Nephron (organoid): Measurements from ENCODE around the gene TM9SF4.

Experiments used
- H3K27ac Mint-ChIP-seq, 3 experiments: 2 replicates each; pipeline ENCODE4 v1.8.0; 2020; ENCODE audit warnings: mixed read lengths in 3 of 3, mild to moderate bottlenecking in 2 of 3, moderate library complexity in 1 of 3
- H3K27me3 Mint-ChIP-seq: 2 replicates; pipeline ENCODE4 v1.8.0; 2021; ENCODE audit warnings: low read depth, mild to moderate bottlenecking, moderate library complexity, mixed read lengths
- H3K36me3 Mint-ChIP-seq: 2 replicates; pipeline ENCODE4 v1.8.0; 2020; ENCODE audit warnings: low read depth, mixed read lengths
- H3K4me1 Mint-ChIP-seq: 2 replicates; pipeline ENCODE4 v1.8.0; 2020; ENCODE audit warnings: mixed read lengths
- H3K4me3 Mint-ChIP-seq, 3 experiments: 2 replicates each; pipeline ENCODE4 v1.8.0; 2020; ENCODE audit warnings: mild to moderate bottlenecking in 3 of 3, mixed read lengths in 3 of 3, moderate library complexity in 2 of 3
- H3K9me3 Mint-ChIP-seq: 2 replicates; pipeline ENCODE4 v1.8.0; 2020; ENCODE audit warnings: mixed read lengths
- TF ChIP-seq, protein P1 (sequence below), 3 experiments: fragments of 200-600 bp; sonication (generic); IDR thresholded peaks; one replicate each; pipeline ENCODE4 v1.5.0; 2021; ENCODE audit warnings: antibody characterized with exemption in 3 of 3; ENCODE audit not compliant: unreplicated experiment in 3 of 3

Gene TM9SF4

DNA sequence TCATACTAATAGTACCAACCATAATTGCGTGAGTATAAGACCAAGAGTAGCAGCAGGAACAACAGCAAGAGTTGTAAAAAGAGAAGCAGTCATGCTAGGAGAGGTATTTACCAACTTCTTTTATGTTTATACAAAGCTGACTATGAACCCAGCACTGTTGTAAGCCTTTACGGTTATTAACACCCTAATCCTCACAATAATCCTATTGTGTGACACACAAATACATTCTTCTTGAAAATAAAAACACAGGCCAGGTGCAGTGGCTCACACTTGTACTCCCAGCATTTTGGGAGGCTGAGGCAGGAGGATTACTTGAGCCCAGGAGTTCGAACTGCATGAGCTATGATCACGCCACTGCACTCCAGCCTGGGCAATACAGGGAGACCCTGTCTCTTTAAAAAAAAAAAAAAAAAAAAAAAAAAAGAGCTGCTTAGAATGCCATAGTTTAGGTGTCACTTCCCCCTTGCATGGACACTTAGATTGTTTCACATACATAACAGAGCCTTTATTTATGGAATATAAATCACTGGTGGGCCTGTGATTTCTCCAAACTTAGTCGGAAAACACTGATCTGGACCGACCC, 37.3 kb upstream of the TM9SF4 start:
- TF ChIP-seq, protein P1, sequence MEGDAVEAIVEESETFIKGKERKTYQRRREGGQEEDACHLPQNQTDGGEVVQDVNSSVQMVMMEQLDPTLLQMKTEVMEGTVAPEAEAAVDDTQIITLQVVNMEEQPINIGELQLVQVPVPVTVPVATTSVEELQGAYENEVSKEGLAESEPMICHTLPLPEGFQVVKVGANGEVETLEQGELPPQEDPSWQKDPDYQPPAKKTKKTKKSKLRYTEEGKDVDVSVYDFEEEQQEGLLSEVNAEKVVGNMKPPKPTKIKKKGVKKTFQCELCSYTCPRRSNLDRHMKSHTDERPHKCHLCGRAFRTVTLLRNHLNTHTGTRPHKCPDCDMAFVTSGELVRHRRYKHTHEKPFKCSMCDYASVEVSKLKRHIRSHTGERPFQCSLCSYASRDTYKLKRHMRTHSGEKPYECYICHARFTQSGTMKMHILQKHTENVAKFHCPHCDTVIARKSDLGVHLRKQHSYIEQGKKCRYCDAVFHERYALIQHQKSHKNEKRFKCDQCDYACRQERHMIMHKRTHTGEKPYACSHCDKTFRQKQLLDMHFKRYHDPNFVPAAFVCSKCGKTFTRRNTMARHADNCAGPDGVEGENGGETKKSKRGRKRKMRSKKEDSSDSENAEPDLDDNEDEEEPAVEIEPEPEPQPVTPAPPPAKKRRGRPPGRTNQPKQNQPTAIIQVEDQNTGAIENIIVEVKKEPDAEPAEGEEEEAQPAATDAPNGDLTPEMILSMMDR (IDR thresholded peaks at IDR 0.05; ENCODE audit: unreplicated experiment in 3 of 3) = no peak
- H3K27ac Mint-ChIP-seq = no peak overlapping the region
- peaks cover 16% of the 10 kb centered on the region for H3K27me3 Mint-ChIP-seq
- H3K4me1 Mint-ChIP-seq = no peaks in the 10 kb centered on the region
- H3K9me3 Mint-ChIP-seq = no peaks in the 10 kb centered on the region
- no peaks in the 10 kb centered on the region for H3K36me3 Mint-ChIP-seq
- no peak overlapping the region for H3K4me3 Mint-ChIP-seq

DNA sequence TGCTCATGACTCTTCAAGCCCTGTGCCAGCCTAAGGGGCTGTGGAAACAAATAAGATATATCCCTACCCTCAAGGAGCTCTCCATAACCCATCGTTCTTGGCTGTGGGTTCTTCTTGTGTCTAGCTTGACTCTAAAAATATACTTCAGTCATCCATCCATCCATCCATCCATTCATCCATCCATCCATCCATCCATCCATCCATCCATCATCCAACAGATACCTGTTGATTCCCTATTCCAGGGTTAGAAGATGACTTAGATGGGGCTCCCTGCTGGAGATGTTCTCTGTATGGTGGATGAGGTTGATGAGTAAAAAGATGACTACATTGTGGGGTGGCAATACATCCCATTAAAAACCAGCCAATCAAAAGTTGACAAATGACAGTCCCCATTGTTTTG, 34.0 kb upstream of the TM9SF4 start:
- TF ChIP-seq, protein P1 (IDR thresholded peaks at IDR 0.05; ENCODE audit: unreplicated experiment in 3 of 3) = no peak
- peaks cover 19% of the 10 kb centered on the region for H3K27me3 Mint-ChIP-seq
- H3K27ac Mint-ChIP-seq = no peak overlapping the region
- no peaks in the 10 kb centered on the region for H3K9me3 Mint-ChIP-seq
- H3K4me3 Mint-ChIP-seq = no peak overlapping the region
- no peaks in the 10 kb centered on the region for H3K36me3 Mint-ChIP-seq
- no peaks in the 10 kb centered on the region for H3K4me1 Mint-ChIP-seq

DNA sequence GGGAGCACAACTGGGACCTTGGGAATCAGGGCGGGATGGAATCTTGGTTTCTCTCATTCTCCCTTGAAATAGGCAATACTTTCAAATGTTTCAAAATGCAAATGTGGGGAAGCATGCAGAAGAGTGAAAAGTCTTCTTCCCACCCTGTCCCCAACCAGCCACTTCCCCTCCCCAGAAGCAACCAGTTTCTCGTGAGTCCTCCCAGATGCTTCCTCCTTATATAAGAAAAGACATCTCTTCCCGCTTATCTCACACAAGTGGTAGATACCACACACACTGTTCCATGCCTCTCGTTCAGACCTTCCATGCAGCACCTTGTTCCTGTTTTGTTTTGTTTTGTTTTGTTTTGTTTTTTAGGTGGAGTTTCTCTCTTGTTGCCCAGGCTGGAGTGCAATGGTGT, 32.3 kb upstream of the TM9SF4 start:
- Mint-ChIP-seq H3K27ac (no peak overlapping the region), H3K4me3 (no peak overlapping the region), H3K9me3 (no peaks in the 10 kb centered on the region), H3K27me3 (peaks cover 19% of the 10 kb centered on the region), H3K4me1 (no peaks in the 10 kb centered on the region), H3K36me3 (no peaks in the 10 kb centered on the region)
- TF ChIP-seq, protein P1 (IDR thresholded peaks at IDR 0.05; ENCODE audit: unreplicated experiment in 3 of 3) = no peak

DNA sequence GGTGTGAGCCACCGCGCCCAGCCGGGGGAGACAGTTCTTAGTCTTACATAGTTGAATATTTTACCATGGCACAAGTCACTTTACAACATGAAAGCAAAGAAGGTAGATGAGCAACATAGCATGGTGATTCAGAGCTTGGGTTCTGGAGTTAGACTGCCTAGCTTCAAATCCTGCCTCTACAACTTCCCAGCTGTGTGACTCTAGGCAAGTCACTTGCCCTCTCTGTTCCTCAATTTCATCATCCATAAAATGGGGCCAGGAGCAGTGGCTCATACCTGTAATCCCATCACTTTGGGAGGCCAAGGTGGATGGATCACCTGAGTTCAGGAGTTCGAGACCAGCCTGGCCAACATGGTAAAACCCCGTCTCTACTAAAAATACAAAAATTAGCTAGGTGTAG, 31.2 kb upstream of the TM9SF4 start:
- Mint-ChIP-seq H3K27ac (no peak overlapping the region), H3K27me3 (peaks cover 19% of the 10 kb centered on the region), H3K36me3 (no peaks in the 10 kb centered on the region), H3K4me1 (no peaks in the 10 kb centered on the region), H3K4me3 (no peak overlapping the region), H3K9me3 (no peaks in the 10 kb centered on the region)
- TF ChIP-seq, protein P1 (IDR thresholded peaks at IDR 0.05; ENCODE audit: unreplicated experiment in 3 of 3) = no peak

DNA sequence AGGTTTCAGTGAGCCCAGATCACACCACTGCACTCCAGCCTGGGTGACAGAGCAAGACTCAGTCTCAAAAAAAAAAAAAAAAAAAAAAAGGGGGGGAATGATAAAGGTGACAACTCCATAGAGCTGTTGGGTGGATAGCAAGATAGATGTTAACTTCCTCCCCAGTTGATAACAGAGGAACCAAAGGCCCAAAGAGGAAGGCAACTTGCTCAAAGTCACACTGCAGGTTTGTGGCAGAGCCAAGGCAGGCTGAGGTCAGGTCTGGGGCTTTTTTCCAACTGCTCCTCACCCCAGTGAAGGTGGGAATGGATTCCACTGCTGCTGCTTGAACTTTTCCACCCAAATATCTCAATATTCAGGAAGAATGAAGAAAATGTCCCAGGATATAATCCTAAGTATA, 30.7 kb upstream of the TM9SF4 start:
- H3K36me3 Mint-ChIP-seq = no peaks in the 10 kb centered on the region

GRCh38 chr20:32079655-32080109, 29.8 kb upstream of the TM9SF4 start:
- TF ChIP-seq, protein P1 (IDR thresholded peaks at IDR 0.05; ENCODE audit: unreplicated experiment in 3 of 3) = no peak
- no peaks in the 10 kb centered on the region for H3K36me3 Mint-ChIP-seq
- H3K27me3 Mint-ChIP-seq = peaks cover 19% of the 10 kb centered on the region
- no peak overlapping the region for H3K4me3 Mint-ChIP-seq
- no peak overlapping the region for H3K27ac Mint-ChIP-seq
- H3K9me3 Mint-ChIP-seq = no peaks in the 10 kb centered on the region
- no peaks in the 10 kb centered on the region for H3K4me1 Mint-ChIP-seq

More for the DNA sequence above, 30.7 kb upstream of the TM9SF4 start:
- Mint-ChIP-seq H3K27ac (no peak overlapping the region), H3K4me3 (no peak overlapping the region), H3K9me3 (no peaks in the 10 kb centered on the region), H3K4me1 (no peaks in the 10 kb centered on the region), H3K27me3 (peaks cover 19% of the 10 kb centered on the region)
- TF ChIP-seq, protein P1 (IDR thresholded peaks at IDR 0.05; ENCODE audit: unreplicated experiment in 3 of 3) = no peak
